HAP-1 (cell line): ENCODE measurements around the gene FGFR3.

ENCODE experiments used
- DNase-seq, 2 experiments: peaks; one replicate each; pipeline ENCODE4 v3.0.0-alpha.2; 2016 to 2020; ENCODE audit warnings: low spot score in 2 of 2
- H3K27me3 ChIP-seq: fragments of 250-450 bp; sonication (Bioruptor Pico); 2 replicates; pipeline ENCODE4 v1.5.1; 2020; ENCODE audit warnings: low read depth, mild to moderate bottlenecking, moderate library complexity
- H3K36me3 ChIP-seq: fragments of 250-450 bp; sonication (Bioruptor Pico); replicated peaks from 2 replicates; pipeline ENCODE4 v1.5.1; 2020; ENCODE audit warnings: mild to moderate bottlenecking
- H3K4me1 ChIP-seq: fragments of 250-450 bp; sonication (Bioruptor Pico); 2 replicates; pipeline ENCODE4 v1.5.1; 2020; ENCODE audit warnings: mild to moderate bottlenecking
- H3K4me3 ChIP-seq: fragments of 250-450 bp; sonication (Bioruptor Pico); 2 replicates; pipeline ENCODE4 v1.5.1; 2020; ENCODE audit warnings: mild to moderate bottlenecking, moderate library complexity
- H3K9me3 ChIP-seq: fragments of 250-450 bp; sonication (Bioruptor Pico); 2 replicates; pipeline ENCODE4 v1.5.1; 2020; ENCODE audit warnings: mild to moderate bottlenecking, moderate library complexity
- in situ Hi-C: fragments of 300-500 bp; cut with MboI; formaldehyde crosslinking; loops from 3 replicates; pipeline ENCODE4 v1.14.3; 2020; ENCODE audit warnings: low sequenced_read_pairs, inconsistent platforms, mixed read lengths

Gene FGFR3

GRCh38 chr4:1792832-1793495 lies at the start of gene FGFR3:
Gene FGFR3, plus strand, starts transcription at chr4:1793293. Its CDS starts 642 bp downstream, at chr4:1793935.
- H3K4me1 ChIP-seq, result peaks cover 5% of the 10 kb centered on the region; the same call in 1 of the 2 replicates
- peak within 1 kb of the TSS; percentile 58 for H3K4me3 ChIP-seq
- no peaks in the 10 kb centered on the region for H3K9me3 ChIP-seq
- in situ Hi-C loops, result no loop called here
- DNase-seq, result peak; percentile 56 to 76
- no peaks in the 10 kb centered on the region for H3K36me3 ChIP-seq
- H3K27me3 ChIP-seq, result no peaks in the 10 kb centered on the region

- Histone ChIP-seq H3K36me3 (peaks cover 65% of the 10 kb centered on the region), H3K9me3 (no peaks in the 10 kb centered on the region), H3K4me3 (no peak overlapping the region), H3K27me3 (no peaks in the 10 kb centered on the region), H3K4me1 (no peaks in the 10 kb centered on the region)
- in situ Hi-C loops, result loop anchor here (5.0 to 10.0 kb wide), 2 partner anchors 74 to 161 kb away; no protein-coding TSS in a partner anchor
- DNase-seq, result no peak
Observed at GRCh38 chr4:1743551-1743950, 49.5 kb upstream of the FGFR3 start.

DNA sequence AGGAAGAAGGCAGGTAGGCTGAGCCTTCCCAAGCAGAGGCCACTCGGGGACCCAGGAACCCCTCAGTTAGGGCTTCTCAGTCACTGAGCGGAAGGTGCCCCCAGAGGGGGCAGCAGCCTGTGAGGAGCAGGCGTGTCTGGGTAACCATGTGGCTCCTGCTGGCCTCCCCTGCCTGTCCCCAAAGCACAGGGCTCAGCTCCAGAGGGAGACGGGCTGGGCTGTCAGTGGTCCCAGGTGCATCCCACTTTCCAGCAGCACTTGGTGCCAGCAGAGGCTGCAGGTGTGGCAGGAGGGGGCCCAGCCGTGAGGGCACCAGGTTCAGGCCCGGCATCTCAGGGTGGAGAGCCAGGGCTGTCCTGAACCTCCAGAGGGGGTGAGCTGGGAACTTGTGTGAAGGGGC lies 49.1 kb upstream of the FGFR3 start:
- Histone ChIP-seq H3K36me3 (peaks cover 60% of the 10 kb centered on the region), H3K27me3 (no peaks in the 10 kb centered on the region), H3K9me3 (no peaks in the 10 kb centered on the region), H3K4me1 (no peaks in the 10 kb centered on the region), H3K4me3 (no peak overlapping the region)
- no peak for DNase-seq
- in situ Hi-C loops, result loop anchor here (5.0 to 10.0 kb wide), 2 partner anchors 73 to 161 kb away; no protein-coding TSS in a partner anchor

- Histone ChIP-seq H3K36me3 (peaks cover 55% of the 10 kb centered on the region), H3K4me1 (no peaks in the 10 kb centered on the region), H3K27me3 (no peaks in the 10 kb centered on the region), H3K4me3 (no peak overlapping the region), H3K9me3 (no peaks in the 10 kb centered on the region)
- in situ Hi-C loops, result loop anchor here (5.0 to 10.0 kb wide), 2 partner anchors 73 to 160 kb away; no protein-coding TSS in a partner anchor
- no peak for DNase-seq
Observed at GRCh38 chr4:1744552-1744951, 48.5 kb upstream of the FGFR3 start.

DNA sequence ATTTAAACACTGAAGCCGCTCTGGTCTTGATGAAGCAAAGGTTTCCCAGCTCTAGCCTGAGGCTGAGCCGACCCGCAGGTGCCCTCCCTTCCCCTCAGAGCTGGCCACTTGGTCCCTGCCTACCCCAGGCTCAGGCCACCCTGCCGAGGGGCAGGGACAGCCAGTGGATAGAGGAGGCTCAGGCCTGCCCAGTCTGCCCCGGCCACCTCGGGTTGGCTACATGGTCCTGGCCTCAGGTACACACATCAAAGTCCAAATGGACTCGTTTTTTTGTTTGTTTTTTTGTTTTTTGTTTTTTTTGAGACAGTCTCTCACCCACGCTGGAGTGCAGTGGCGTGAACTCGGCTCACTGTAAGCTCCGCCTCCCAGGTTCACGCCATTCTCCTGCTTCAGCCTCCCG lies 47.9 kb upstream of the FGFR3 start:
- in situ Hi-C loops, result loop anchor here (10.0 kb wide), 1 partner anchor 160 kb away; no protein-coding TSS in a partner anchor
- Histone ChIP-seq H3K4me1 (no peaks in the 10 kb centered on the region), H3K36me3 (peaks cover 50% of the 10 kb centered on the region), H3K9me3 (no peaks in the 10 kb centered on the region), H3K4me3 (no peak overlapping the region), H3K27me3 (no peaks in the 10 kb centered on the region)
- no peak for DNase-seq

DNA sequence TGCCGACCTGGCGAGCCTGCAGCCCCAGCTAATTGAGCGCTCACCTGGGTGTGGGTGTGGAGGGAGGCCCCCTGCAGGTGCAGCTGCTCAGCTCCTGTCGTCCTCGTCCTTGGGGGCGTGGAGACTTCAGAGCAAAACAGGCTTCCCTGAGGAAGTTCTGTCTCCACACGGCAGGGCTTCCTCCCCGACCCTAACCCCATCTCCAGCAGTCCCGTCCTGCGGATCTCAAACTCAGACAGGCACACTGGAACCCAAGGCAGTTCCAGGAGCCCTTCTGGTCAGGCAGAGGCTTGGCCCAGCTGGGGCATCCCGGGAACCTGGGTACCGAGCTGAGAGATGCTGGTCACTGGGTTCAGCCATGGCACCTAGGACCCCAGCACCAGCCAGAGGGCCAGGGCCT lies 47.4 kb upstream of the FGFR3 start:
- H3K4me1 ChIP-seq, result no peaks in the 10 kb centered on the region
- H3K9me3 ChIP-seq, result no peaks in the 10 kb centered on the region
- no peaks in the 10 kb centered on the region for H3K27me3 ChIP-seq
- peaks cover 45% of the 10 kb centered on the region for H3K36me3 ChIP-seq
- in situ Hi-C loops, result loop anchor here (10.0 kb wide), 1 partner anchor 159 kb away; no protein-coding TSS in a partner anchor
- H3K4me3 ChIP-seq, result no peak overlapping the region
- DNase-seq, result no peak

- Histone ChIP-seq H3K4me3 (no peak overlapping the region), H3K27me3 (no peaks in the 10 kb centered on the region), H3K9me3 (no peaks in the 10 kb centered on the region), H3K4me1 (no peaks in the 10 kb centered on the region), H3K36me3 (peaks cover 39% of the 10 kb centered on the region)
- in situ Hi-C loops, result loop anchor here (10.0 kb wide), 1 partner anchor 159 kb away; no protein-coding TSS in a partner anchor
- DNase-seq, result peak; percentile 57 to 96
Observed at GRCh38 chr4:1746265-1746691, 46.8 kb upstream of the FGFR3 start.

DNA sequence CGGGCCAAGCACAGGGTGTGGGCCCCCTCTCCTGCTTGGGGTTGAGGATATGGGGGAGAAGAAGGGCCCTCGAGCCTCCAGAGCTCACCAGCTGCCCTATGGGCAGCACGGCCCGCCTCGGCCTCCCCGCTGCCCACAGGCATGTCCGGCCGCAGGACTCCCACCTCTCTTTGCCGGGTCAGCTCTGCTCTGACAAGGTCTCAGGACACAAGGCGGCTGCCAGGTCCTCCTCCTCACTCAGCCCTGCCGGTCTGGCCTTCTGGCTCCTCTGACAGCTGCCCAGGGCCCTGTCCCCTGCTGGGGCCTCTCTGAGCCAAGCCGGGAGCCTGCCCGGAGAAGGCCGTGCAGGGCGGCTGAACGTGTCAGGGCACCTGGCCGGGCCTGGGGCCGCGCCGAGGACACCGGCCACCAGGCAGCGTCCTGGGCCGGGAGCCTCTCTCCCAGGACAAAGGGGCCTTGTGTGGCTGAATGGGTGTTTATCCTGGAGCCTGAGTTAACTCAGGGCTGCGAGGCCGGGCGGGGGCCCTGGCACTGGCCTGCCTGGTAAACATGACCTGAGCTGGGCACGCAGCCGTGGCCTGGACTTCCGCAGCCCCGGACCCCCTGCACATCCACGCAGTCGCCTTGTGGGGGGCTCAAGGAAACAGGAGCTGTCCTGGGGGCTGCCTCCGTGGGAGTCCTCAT lies 46.0 kb upstream of the FGFR3 start:
- in situ Hi-C loops, result loop anchor here (10.0 kb wide), 1 partner anchor 158 kb away; no protein-coding TSS in a partner anchor
- H3K4me3 ChIP-seq, result no peak overlapping the region
- no peaks in the 10 kb centered on the region for H3K27me3 ChIP-seq
- no peaks in the 10 kb centered on the region for H3K9me3 ChIP-seq
- peaks cover 31% of the 10 kb centered on the region for H3K36me3 ChIP-seq
- no peaks in the 10 kb centered on the region for H3K4me1 ChIP-seq
- DNase-seq, result no peak

- in situ Hi-C loops, result loop anchor here (10.0 kb wide), 1 partner anchor 157 kb away; no protein-coding TSS in a partner anchor
- H3K4me1 ChIP-seq, result no peaks in the 10 kb centered on the region
Observed at GRCh38 chr4:1747603-1747967, 45.5 kb upstream of the FGFR3 start.

DNA sequence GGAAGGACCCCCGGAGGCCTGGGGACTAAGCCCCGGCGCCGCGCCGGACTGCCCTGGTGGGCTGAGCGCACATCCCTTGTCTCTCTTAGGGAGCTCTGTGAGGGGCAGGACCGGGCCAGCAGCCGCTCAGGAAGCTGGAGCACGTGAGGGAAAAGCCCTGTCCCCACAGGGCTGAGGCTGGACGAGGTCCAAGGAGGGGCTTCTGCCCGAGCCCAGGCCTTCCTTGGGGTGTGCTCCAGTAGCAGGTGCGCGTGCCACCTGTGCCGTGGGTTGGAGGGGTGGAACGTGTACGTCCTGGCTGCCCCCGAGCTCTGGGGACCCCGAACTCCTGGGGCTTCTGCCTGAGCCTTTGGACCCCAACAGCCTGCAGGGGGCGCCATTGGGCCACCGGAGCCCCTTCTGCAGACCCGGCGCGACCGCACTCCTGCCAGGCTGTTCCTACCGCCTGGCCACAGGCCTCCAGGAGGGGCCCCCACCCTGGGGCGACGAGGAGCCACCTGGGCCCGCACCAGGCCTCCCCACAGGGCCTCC lies 44.6 kb upstream of the FGFR3 start:
- H3K9me3 ChIP-seq, result no peaks in the 10 kb centered on the region
- H3K36me3 ChIP-seq, result peaks cover 20% of the 10 kb centered on the region
- in situ Hi-C loops, result loop anchor here (10.0 kb wide), 1 partner anchor 156 kb away; no protein-coding TSS in a partner anchor
- no peaks in the 10 kb centered on the region for H3K4me1 ChIP-seq
- DNase-seq, result peak; percentile 61 to 95
- no peaks in the 10 kb centered on the region for H3K27me3 ChIP-seq
- no peak overlapping the region for H3K4me3 ChIP-seq

More at GRCh38 chr4:1747603-1747967, 45.5 kb upstream of the FGFR3 start:
- Histone ChIP-seq H3K4me3 (no peak overlapping the region), H3K36me3 (peaks cover 26% of the 10 kb centered on the region), H3K9me3 (no peaks in the 10 kb centered on the region), H3K27me3 (no peaks in the 10 kb centered on the region)
- DNase-seq, result no peak

- no peak for DNase-seq
- Histone ChIP-seq H3K9me3 (no peaks in the 10 kb centered on the region), H3K4me3 (no peak overlapping the region), H3K27me3 (no peaks in the 10 kb centered on the region), H3K36me3 (peaks cover 15% of the 10 kb centered on the region), H3K4me1 (no peaks in the 10 kb centered on the region)
- in situ Hi-C loops, result loop anchor here (10.0 kb wide), 1 partner anchor 155 kb away; no protein-coding TSS in a partner anchor
Observed at GRCh38 chr4:1749370-1749769, 43.7 kb upstream of the FGFR3 start.

GRCh38 chr4:1749826-1750225 lies 43.3 kb upstream of the FGFR3 start:
- Histone ChIP-seq H3K4me1 (no peaks in the 10 kb centered on the region), H3K27me3 (no peaks in the 10 kb centered on the region), H3K4me3 (no peak overlapping the region), H3K36me3 (peaks cover 10% of the 10 kb centered on the region), H3K9me3 (no peaks in the 10 kb centered on the region)
- in situ Hi-C loops, result loop anchor here (10.0 kb wide), 1 partner anchor 155 kb away; no protein-coding TSS in a partner anchor
- DNase-seq, result no peak

GRCh38 chr4:1750381-1751154 lies 42.5 kb upstream of the FGFR3 start:
- no peak for DNase-seq
- H3K4me3 ChIP-seq, result no peak overlapping the region
- in situ Hi-C loops, result no loop called here
- H3K9me3 ChIP-seq, result no peaks in the 10 kb centered on the region
- H3K4me1 ChIP-seq, result no peaks in the 10 kb centered on the region
- no peaks in the 10 kb centered on the region for H3K27me3 ChIP-seq
- H3K36me3 ChIP-seq, result peaks cover 4% of the 10 kb centered on the region
